ENCODE data around the gene PLPP1. TPM values are rescaled to one million over a fixed set of nuclear protein-coding genes. Genes with fewer than 3 reads are reported as not detected.
A peak's percentile ranks its signal among the peaks of the same experiment; 100 is the strongest.

Gene PLPP1
- total RNA-seq, 2 donors from 2014 or later: 29.0 to 100 TPM

- WGBS, 2 experiments (ENCODE audit: insufficient coverage in 1 of 2, insufficient read length in 1 of 2): 93 to 100% methylated on average over 1 to 2 of the region's 2 CpGs
- H3K4me3 Mint-ChIP-seq: no peak overlapping the region
- no peaks in the 10 kb centered on the region for H3K9me3 Mint-ChIP-seq
- H3K27ac Mint-ChIP-seq: no peak overlapping the region
- DNase-seq: no peak
- no peak overlapping the region for H3K4me3 ChIP-seq (ENCODE audit: low read length)
- peaks cover 37% of the 10 kb centered on the region for H3K36me3 ChIP-seq (ENCODE audit: control insufficient read depth, insufficient read depth, low read length)
- TF ChIP-seq CTCF (conservative IDR thresholded peaks at IDR 0.05): no peak
- no peaks in the 10 kb centered on the region for H3K9me3 ChIP-seq (ENCODE audit: control insufficient read depth, low read length)
- H3K4me1 ChIP-seq (ENCODE audit: control insufficient read depth, insufficient read depth, low read length): no peaks in the 10 kb centered on the region
- no peaks in the 10 kb centered on the region for H3K27me3 ChIP-seq (ENCODE audit: control insufficient read depth, insufficient read depth, low read length, poor library complexity, severe bottlenecking)
- no peaks in the 10 kb centered on the region for H3K27me3 Mint-ChIP-seq (ENCODE audit: insufficient read depth)
- H3K36me3 Mint-ChIP-seq (ENCODE audit: low read depth): peaks cover 51% of the 10 kb centered on the region
- no peak overlapping the region for H3K27ac ChIP-seq (ENCODE audit: low read depth, low read length)
- H3K9ac ChIP-seq (ENCODE audit: extremely low read depth, low read length, poor library complexity, severe bottlenecking): no peak overlapping the region
- peaks cover 30% of the 10 kb centered on the region for H3K4me1 Mint-ChIP-seq
Measured at GRCh38 chr5:55520117-55520839, 14.5 kb downstream of the PLPP1 start.

GRCh38 chr5:55518831-55519390 lies 15.9 kb downstream of the PLPP1 start:
- Histone ChIP-seq H3K36me3 (ENCODE audit: control insufficient read depth, insufficient read depth, low read length) (peaks cover 35% of the 10 kb centered on the region), H3K27ac (ENCODE audit: low read depth, low read length) (no peak overlapping the region), H3K27me3 (ENCODE audit: control insufficient read depth, insufficient read depth, low read length, poor library complexity, severe bottlenecking) (no peaks in the 10 kb centered on the region), H3K4me3 (ENCODE audit: low read length) (no peak overlapping the region), H3K9ac (ENCODE audit: extremely low read depth, low read length, poor library complexity, severe bottlenecking) (no peak overlapping the region), H3K4me1 (ENCODE audit: control insufficient read depth, insufficient read depth, low read length) (no peaks in the 10 kb centered on the region), H3K9me3 (ENCODE audit: control insufficient read depth, low read length) (no peaks in the 10 kb centered on the region)
- H3K9me3 Mint-ChIP-seq: no peaks in the 10 kb centered on the region
- no peak for TF ChIP-seq CTCF (conservative IDR thresholded peaks at IDR 0.05)
- no peak overlapping the region for H3K4me3 Mint-ChIP-seq
- no peak overlapping the region for H3K27ac Mint-ChIP-seq
- DNase-seq: no peak
- H3K27me3 Mint-ChIP-seq (ENCODE audit: insufficient read depth): no peaks in the 10 kb centered on the region
- H3K4me1 Mint-ChIP-seq: peaks cover 31% of the 10 kb centered on the region
- peaks cover 45% of the 10 kb centered on the region for H3K36me3 Mint-ChIP-seq (ENCODE audit: low read depth)

- Histone ChIP-seq H3K9me3 (ENCODE audit: control insufficient read depth, low read length) (no peaks in the 10 kb centered on the region), H3K27ac (ENCODE audit: low read depth, low read length) (no peak overlapping the region), H3K4me3 (ENCODE audit: low read length) (no peak overlapping the region), H3K9ac (ENCODE audit: extremely low read depth, low read length, poor library complexity, severe bottlenecking) (no peak overlapping the region), H3K4me1 (ENCODE audit: control insufficient read depth, insufficient read depth, low read length) (no peaks in the 10 kb centered on the region), H3K36me3 (ENCODE audit: control insufficient read depth, insufficient read depth, low read length) (peaks cover 26% of the 10 kb centered on the region), H3K27me3 (ENCODE audit: control insufficient read depth, insufficient read depth, low read length, poor library complexity, severe bottlenecking) (no peaks in the 10 kb centered on the region)
- WGBS, 2 experiments (ENCODE audit: insufficient coverage in 1 of 2, insufficient read length in 1 of 2): 92 to 97% methylated on average over 4 to 7 of the region's 7 CpGs
- Mint-ChIP-seq H3K27me3 (ENCODE audit: insufficient read depth) (no peaks in the 10 kb centered on the region), H3K9me3 (no peaks in the 10 kb centered on the region), H3K4me1 (peaks cover 31% of the 10 kb centered on the region), H3K4me3 (no peak overlapping the region), H3K36me3 (ENCODE audit: low read depth) (peaks cover 45% of the 10 kb centered on the region), H3K27ac (peak overlapping the region; percentile 67)
- DNase-seq: no peak
- TF ChIP-seq CTCF (conservative IDR thresholded peaks at IDR 0.05): no peak
Measured at GRCh38 chr5:55517804-55518203, 17.0 kb downstream of the PLPP1 start.
